Measurements from ENCODE around the gene EGFR. TPM values are rescaled to one million over a fixed set of nuclear protein-coding genes. Genes with fewer than 3 reads are reported as not detected.

The EGFR gene
- polyA plus RNA-seq, 1 donor from 2014 or later: 0.22 TPM

- TF ChIP-seq REST (IDR thresholded peaks at IDR 0.05; ENCODE audit: borderline replicate concordance): no peak
- TF ChIP-seq SMC3 (conservative IDR thresholded peaks at IDR 0.05; ENCODE audit: poor library complexity): no peak
- no peak for TF ChIP-seq POLR2AphosphoS5 (IDR thresholded peaks at IDR 0.05)
- TF ChIP-seq MXI1 (conservative IDR thresholded peaks at IDR 0.05; ENCODE audit: poor library complexity, severe bottlenecking): no peak
- no peak for TF ChIP-seq EZH2 (IDR thresholded peaks at IDR 0.05; ENCODE audit: borderline replicate concordance, insufficient read depth, low read length, poor library complexity, severe bottlenecking)
- TF ChIP-seq TAF1 (IDR thresholded peaks at IDR 0.05; ENCODE audit: low read depth): no peak
- TF ChIP-seq RAD21 (conservative IDR thresholded peaks at IDR 0.05): no peak
- TF ChIP-seq EP300 (conservative IDR thresholded peaks at IDR 0.05; ENCODE audit: poor library complexity, severe bottlenecking): no peak
- no peak for TF ChIP-seq CTCF (IDR thresholded peaks at IDR 0.05; ENCODE audit: poor library complexity, severe bottlenecking)
- Histone ChIP-seq H3K27me3 (ENCODE audit: insufficient read depth, low read depth, low read length) (peaks cover 45% of the 10 kb centered on the region), H3K9me3 (ENCODE audit: low read length) (no peaks in the 10 kb centered on the region), H3F3A (ENCODE audit: insufficient read depth, low read length, poor library complexity, severe bottlenecking) (no peaks in the 10 kb centered on the region), H3K9me2 (ENCODE audit: insufficient read depth, low read length) (no peaks in the 10 kb centered on the region), H3K79me2 (replicated peaks; ENCODE audit: insufficient read depth, low read length) (no peaks in the 10 kb centered on the region), H3K4me3 (ENCODE audit: low read length) (no peak overlapping the region), H3K27ac (ENCODE audit: low read length) (no peak overlapping the region), H3K9ac (ENCODE audit: low read length) (no peak overlapping the region), H4K20me1 (ENCODE audit: insufficient read depth) (no peaks in the 10 kb centered on the region), H3K4me2 (ENCODE audit: low read length) (no peak overlapping the region), H3K36me3 (ENCODE audit: insufficient read depth, low read length) (no peaks in the 10 kb centered on the region), H2AFZ (ENCODE audit: low read depth, low read length) (no peak overlapping the region)
Observed at GRCh38 chr7:55016746-55017090, 2.1 kb upstream of the EGFR start.

DNA sequence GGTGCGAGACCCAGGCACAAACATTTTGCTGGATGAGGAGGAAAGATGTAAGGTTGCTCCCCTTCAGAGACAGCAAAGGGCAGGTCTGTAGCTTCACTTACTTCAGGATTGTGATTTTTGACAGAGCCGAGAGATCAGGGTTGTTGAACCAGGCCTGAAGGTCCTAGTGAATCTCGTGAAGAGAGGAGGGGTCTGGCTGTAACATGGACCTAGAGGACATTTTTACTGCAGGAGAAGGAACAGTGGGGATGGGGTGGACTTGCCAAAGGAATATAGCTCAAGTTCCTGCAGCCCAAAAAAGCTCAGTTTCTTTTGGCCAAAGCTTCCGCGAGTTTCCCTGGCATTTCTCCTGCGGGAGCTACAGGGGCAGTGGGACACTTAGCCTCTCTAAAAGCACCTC, 976 bp upstream of the EGFR start:
- H3K9ac ChIP-seq (ENCODE audit: low read length): no peak overlapping the region
- H3K27ac ChIP-seq (ENCODE audit: low read length): no peak overlapping the region
- H3K9me2 ChIP-seq (ENCODE audit: insufficient read depth, low read length): no peaks in the 10 kb centered on the region
- H3K9me3 ChIP-seq (ENCODE audit: low read length): no peaks in the 10 kb centered on the region
- H3K79me2 ChIP-seq (replicated peaks; ENCODE audit: insufficient read depth, low read length): no peaks in the 10 kb centered on the region
- H3K27me3 ChIP-seq (ENCODE audit: insufficient read depth, low read depth, low read length): peaks cover 45% of the 10 kb centered on the region
- TF ChIP-seq MXI1 (conservative IDR thresholded peaks at IDR 0.05; ENCODE audit: poor library complexity, severe bottlenecking): no peak
- no peak for TF ChIP-seq CTCF (IDR thresholded peaks at IDR 0.05; ENCODE audit: poor library complexity, severe bottlenecking)
- no peak for TF ChIP-seq RAD21 (conservative IDR thresholded peaks at IDR 0.05)
- no peak for TF ChIP-seq EP300 (conservative IDR thresholded peaks at IDR 0.05; ENCODE audit: poor library complexity, severe bottlenecking)
- TF ChIP-seq EZH2 (IDR thresholded peaks at IDR 0.05; ENCODE audit: borderline replicate concordance, insufficient read depth, low read length, poor library complexity, severe bottlenecking): no peak
- TF ChIP-seq TAF1 (IDR thresholded peaks at IDR 0.05; ENCODE audit: low read depth): no peak
- TF ChIP-seq POLR2AphosphoS5 (IDR thresholded peaks at IDR 0.05): no peak
- no peak for TF ChIP-seq REST (IDR thresholded peaks at IDR 0.05; ENCODE audit: borderline replicate concordance)
- no peak for TF ChIP-seq SMC3 (conservative IDR thresholded peaks at IDR 0.05; ENCODE audit: poor library complexity)
- H2AFZ ChIP-seq (ENCODE audit: low read depth, low read length): no peak overlapping the region
- no peak overlapping the region for H3K4me2 ChIP-seq (ENCODE audit: low read length)
- H3F3A ChIP-seq (ENCODE audit: insufficient read depth, low read length, poor library complexity, severe bottlenecking): no peaks in the 10 kb centered on the region
- H3K36me3 ChIP-seq (ENCODE audit: insufficient read depth, low read length): no peaks in the 10 kb centered on the region
- no peak overlapping the region for H3K4me3 ChIP-seq (ENCODE audit: low read length)
- no peaks in the 10 kb centered on the region for H4K20me1 ChIP-seq (ENCODE audit: insufficient read depth)

All from neural cell (in vitro differentiated cells).